CD4-positive, alpha-beta T cell (primary cell): ENCODE results near the gene PPCDC. TPM values are rescaled to one million over a fixed set of nuclear protein-coding genes. Genes with fewer than 3 reads are reported as not detected.

Experiments used
- ATAC-seq: fragments of 200-7000 bp; cut with Tn5 transposase; one replicate; pipeline ENCODE4 v1.10.0; 2022; ENCODE audit warnings: mild to moderate bottlenecking; ENCODE audit not compliant: poor library complexity
- CTCF ChIA-PET: fragments of 350-600 bp; sonication (Branson Sonifier 250); formaldehyde crosslinking; loops from one replicate; lab custom pipeline; 2021; ENCODE audit warnings: antibody characterized with exemption, inconsistent platforms; lab: Charles Lee
- POLR2A ChIA-PET: fragments of 350-600 bp; sonication (Branson Sonifier 250); formaldehyde crosslinking; loops from one replicate; lab custom pipeline; 2021; ENCODE audit warnings: antibody characterized with exemption, inconsistent platforms; lab: Charles Lee
- DNase-seq, 14 experiments: peaks; one replicate each; pipeline ENCODE4 v3.0.0-alpha.2; 2013 to 2020; ENCODE audit warnings: mixed read lengths in 2 of 14
- H3K27ac ChIP-seq, 2 donors: one replicate each; pipeline versions ENCODE4 v1.5.1 to v1.7.0; 2013; ENCODE audit warnings: low read length in 2 of 2, low read depth in 1 of 2, mild to moderate bottlenecking in 1 of 2
- H3K27me3 ChIP-seq, 2 experiments: 1 replicate in 1 of 2; 2 replicates in 1 of 2; pipeline versions ENCODE4 v1.6.1 to v1.7.0; 2013; ENCODE audit warnings: low read length in 2 of 2, control low read depth in 1 of 2, mild to moderate bottlenecking in 1 of 2, moderate library complexity in 1 of 2; ENCODE audit not compliant: insufficient read depth in 2 of 2, control insufficient read depth in 1 of 2
- H3K36me3 ChIP-seq: one replicate; pipeline ENCODE4 v1.6.1; 2013; ENCODE audit warnings: low read length, control low read depth; ENCODE audit not compliant: insufficient read depth
- H3K4me1 ChIP-seq: one replicate; pipeline ENCODE4 v1.6.1; 2013; ENCODE audit warnings: low read length, control low read depth; ENCODE audit not compliant: insufficient read depth
- H3K4me3 ChIP-seq: one replicate; pipeline ENCODE4 v1.5.1; 2013; ENCODE audit warnings: mild to moderate bottlenecking, low read length, moderate library complexity
- H3K9me3 ChIP-seq, 2 experiments: 1 replicate in 1 of 2; 2 replicates in 1 of 2; pipeline versions ENCODE4 v1.6.1 to v1.7.0; 2013; ENCODE audit warnings: low read length in 2 of 2, mild to moderate bottlenecking in 2 of 2, control low read depth in 1 of 2, moderate library complexity in 1 of 2; ENCODE audit not compliant: control insufficient read depth in 1 of 2, insufficient read depth in 1 of 2
- H3K27ac Mint-ChIP-seq: one replicate; pipeline ENCODE4 v1.8.0; 2020; ENCODE audit warnings: mixed read lengths
- H3K27me3 Mint-ChIP-seq: one replicate; pipeline ENCODE4 v1.8.0; 2021; ENCODE audit warnings: mixed read lengths
- H3K36me3 Mint-ChIP-seq: one replicate; pipeline ENCODE4 v1.8.0; 2021; ENCODE audit warnings: low read depth, mixed read lengths
- H3K4me1 Mint-ChIP-seq: one replicate; pipeline ENCODE4 v1.8.0; 2021; ENCODE audit warnings: low read depth, mixed read lengths
- H3K4me3 Mint-ChIP-seq: one replicate; pipeline ENCODE4 v1.8.0; 2020; ENCODE audit warnings: mild to moderate bottlenecking, mixed read lengths
- H3K9me3 Mint-ChIP-seq: one replicate; pipeline ENCODE4 v1.8.0; 2020; ENCODE audit warnings: mixed read lengths
- intact Hi-C, 2 experiments: fragments of 100-400 bp; cut with DNase I in 1 of 2; cut with micrococcal nuclease in 1 of 2; formaldehyde crosslinking; loops; one replicate each; pipeline versions ENCODE4 v1.15.1 to v1.9.0; 2023 to 2025; cut with DNase I, micrococcal nuclease
- total RNA-seq, 174 experiments: library from RNA in 2 of 174; stranded (reverse) in 2 of 174; gene quantifications; one replicate each; pipeline ENCODE4 v1.2.3 and lab custom pipeline; 2021 to 2026
- TF ChIP-seq, protein P1 (sequence below): fragments of 200-600 bp; IDR thresholded peaks from one replicate; pipeline ENCODE4 v1.8.0; 2022; ENCODE audit warnings: antibody characterized with exemption, mild to moderate bottlenecking

Gene PPCDC
- total RNA-seq, 2 experiments from 2014 or later = 5.5 to 5.8 TPM

DNA sequence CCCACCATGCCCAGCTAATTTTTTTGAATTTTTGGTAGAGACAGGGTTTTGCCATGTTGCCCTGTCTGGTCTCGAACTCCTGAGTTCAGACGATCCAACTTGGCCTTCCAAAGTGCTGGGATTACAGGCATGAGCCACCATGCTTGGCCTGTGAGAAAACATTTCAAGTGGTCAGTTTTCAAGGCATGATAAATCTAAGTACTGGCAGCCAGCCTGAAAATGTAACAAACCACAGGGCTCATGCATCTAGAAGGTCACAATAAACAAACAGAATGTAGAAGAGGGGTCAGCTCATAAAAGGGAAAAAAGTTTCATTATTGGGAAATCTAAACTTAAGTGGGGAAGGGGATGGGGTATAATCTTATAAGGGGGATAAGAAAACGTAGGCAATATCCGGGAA lies 39.9 kb downstream of the PPCDC start:
- Histone ChIP-seq H3K4me3 (no peak overlapping the region), H3K27ac (no peak overlapping the region), H3K4me1 (peaks cover 20% of the 10 kb centered on the region), H3K36me3 (no peaks in the 10 kb centered on the region), H3K9me3 (no peaks in the 10 kb centered on the region), H3K27me3 (no peaks in the 10 kb centered on the region)
- Mint-ChIP-seq H3K9me3 (peaks cover 2% of the 10 kb centered on the region), H3K36me3 (no peaks in the 10 kb centered on the region), H3K4me1 (peaks cover 19% of the 10 kb centered on the region), H3K27ac (no peak overlapping the region), H3K4me3 (no peak overlapping the region), H3K27me3 (no peaks in the 10 kb centered on the region)
- ATAC-seq (no peak), DNase-seq (no peak)
- intact Hi-C loops = no loop called here
- ChIA-PET CTCF (no interaction called here), POLR2A (no interaction called here)
- TF ChIP-seq, protein P1, sequence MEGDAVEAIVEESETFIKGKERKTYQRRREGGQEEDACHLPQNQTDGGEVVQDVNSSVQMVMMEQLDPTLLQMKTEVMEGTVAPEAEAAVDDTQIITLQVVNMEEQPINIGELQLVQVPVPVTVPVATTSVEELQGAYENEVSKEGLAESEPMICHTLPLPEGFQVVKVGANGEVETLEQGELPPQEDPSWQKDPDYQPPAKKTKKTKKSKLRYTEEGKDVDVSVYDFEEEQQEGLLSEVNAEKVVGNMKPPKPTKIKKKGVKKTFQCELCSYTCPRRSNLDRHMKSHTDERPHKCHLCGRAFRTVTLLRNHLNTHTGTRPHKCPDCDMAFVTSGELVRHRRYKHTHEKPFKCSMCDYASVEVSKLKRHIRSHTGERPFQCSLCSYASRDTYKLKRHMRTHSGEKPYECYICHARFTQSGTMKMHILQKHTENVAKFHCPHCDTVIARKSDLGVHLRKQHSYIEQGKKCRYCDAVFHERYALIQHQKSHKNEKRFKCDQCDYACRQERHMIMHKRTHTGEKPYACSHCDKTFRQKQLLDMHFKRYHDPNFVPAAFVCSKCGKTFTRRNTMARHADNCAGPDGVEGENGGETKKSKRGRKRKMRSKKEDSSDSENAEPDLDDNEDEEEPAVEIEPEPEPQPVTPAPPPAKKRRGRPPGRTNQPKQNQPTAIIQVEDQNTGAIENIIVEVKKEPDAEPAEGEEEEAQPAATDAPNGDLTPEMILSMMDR = no peak

DNA sequence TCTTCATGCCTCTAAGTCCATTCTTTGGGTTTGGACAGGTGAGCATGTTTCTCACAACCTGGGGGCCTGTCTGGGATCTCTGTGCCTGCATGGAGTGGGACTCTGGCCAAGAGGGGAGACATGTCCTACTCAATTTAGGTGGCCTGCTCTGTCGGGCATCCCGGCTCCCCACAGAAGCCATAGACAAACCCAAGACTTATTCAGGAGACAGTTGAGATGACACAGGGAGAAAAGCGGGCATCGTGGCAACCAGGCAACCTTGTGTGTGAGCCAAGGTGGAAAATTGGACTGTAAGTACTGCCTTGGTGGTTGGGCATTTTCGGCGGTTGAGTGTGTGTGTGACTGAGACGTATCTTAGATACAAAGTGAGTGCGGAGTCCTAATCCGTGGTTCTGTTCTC lies 40.5 kb downstream of the PPCDC start:
- no peak overlapping the region for H3K4me3 ChIP-seq
- CTCF ChIA-PET = no interaction called here
- Mint-ChIP-seq H3K27ac (no peak overlapping the region), H3K27me3 (no peaks in the 10 kb centered on the region), H3K4me1 (peaks cover 19% of the 10 kb centered on the region), H3K9me3 (peaks cover 2% of the 10 kb centered on the region), H3K36me3 (no peaks in the 10 kb centered on the region), H3K4me3 (no peak overlapping the region)
- ATAC-seq (no peak), DNase-seq (no peak)
- H3K4me1 ChIP-seq = peaks cover 21% of the 10 kb centered on the region
- H3K9me3 ChIP-seq = no peaks in the 10 kb centered on the region
- no peaks in the 10 kb centered on the region for H3K36me3 ChIP-seq
- no peaks in the 10 kb centered on the region for H3K27me3 ChIP-seq
- intact Hi-C loops = no loop called here
- H3K27ac ChIP-seq = no peak overlapping the region
- POLR2A ChIA-PET = no interaction called here
- TF ChIP-seq, protein P1 = no peak

DNA sequence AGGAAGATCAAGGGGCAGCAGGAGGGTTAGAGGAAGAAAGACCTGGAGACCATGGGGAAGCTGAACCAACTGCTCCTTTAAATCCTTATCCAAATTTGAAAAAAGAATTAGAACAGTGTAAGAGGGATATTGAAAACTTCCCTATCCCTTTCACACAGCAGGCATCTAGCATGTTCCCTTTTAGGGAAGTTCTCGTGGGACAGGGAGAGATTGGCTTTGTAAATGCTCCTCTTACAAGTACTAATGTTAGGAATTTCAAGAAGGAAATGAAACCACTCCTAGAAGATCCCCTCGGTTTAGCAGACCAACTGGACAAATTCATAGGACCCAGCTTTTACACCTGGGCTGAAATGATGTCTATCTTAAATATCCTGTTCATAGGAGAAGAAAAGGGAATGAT lies 41.5 kb downstream of the PPCDC start:
- POLR2A ChIA-PET = no interaction called here
- Histone ChIP-seq H3K4me1 (peaks cover 29% of the 10 kb centered on the region), H3K9me3 (no peaks in the 10 kb centered on the region), H3K27me3 (no peaks in the 10 kb centered on the region), H3K36me3 (no peaks in the 10 kb centered on the region), H3K27ac (no peak overlapping the region), H3K4me3 (no peak overlapping the region)
- H3K4me3 Mint-ChIP-seq = no peak overlapping the region
- no peaks in the 10 kb centered on the region for H3K36me3 Mint-ChIP-seq
- H3K9me3 Mint-ChIP-seq = peaks cover 2% of the 10 kb centered on the region
- DNase-seq (no peak), ATAC-seq (no peak)
- CTCF ChIA-PET = interaction anchor here (0.5 kb wide), 1 partner anchor 11 kb away, joined by 3 read pairs; no protein-coding TSS in a partner anchor
- TF ChIP-seq, protein P1 = no peak
- H3K4me1 Mint-ChIP-seq = peaks cover 19% of the 10 kb centered on the region
- H3K27ac Mint-ChIP-seq = no peak overlapping the region
- H3K27me3 Mint-ChIP-seq = no peaks in the 10 kb centered on the region
- intact Hi-C loops = no loop called here
